NCI-H748 treated with DMSO at 0.1 percent for 48 hours (cell line): ENCODE measurements around the gene SNIP1.
A peak's percentile ranks its signal among the peaks of the same experiment; 100 is the strongest.
"Not testable (repeated sequence)": the region's sequence is repeated elsewhere in the genome, so short reads cannot be mapped to it uniquely, and the experiment has no call there.

ENCODE experiments used
- DNase-seq: peaks from one replicate; lab custom pipeline; 2025; lab: John Stamatoyannopoulos, UW

Gene SNIP1

DNA sequence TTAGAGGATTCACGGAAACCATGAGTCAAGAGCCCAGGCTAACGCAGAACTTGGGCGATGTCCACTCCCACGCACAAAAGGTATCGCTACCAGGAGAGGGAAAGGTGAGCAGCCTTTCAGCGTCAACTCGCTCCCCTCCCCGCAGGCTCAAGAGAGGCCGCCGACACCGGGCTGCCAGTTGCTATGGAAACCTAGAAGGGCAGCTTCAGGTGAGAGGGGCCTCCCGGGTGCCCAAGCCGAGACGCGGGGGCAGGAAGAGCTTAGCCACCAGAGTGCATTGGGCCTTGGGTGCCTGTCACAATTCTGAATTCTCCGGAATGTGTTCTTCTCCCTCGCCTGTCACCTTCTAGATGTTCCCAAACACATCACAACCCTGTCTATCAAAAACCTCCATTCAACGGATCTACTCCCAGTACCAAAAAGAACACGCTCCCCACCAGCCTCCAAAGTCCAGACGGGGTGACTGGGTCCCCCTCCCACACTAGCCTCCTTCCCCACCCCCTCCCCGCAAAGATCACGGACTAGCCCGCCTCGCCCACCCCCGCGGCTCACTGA lies 40.2 kb downstream of the SNIP1 start:
- peak; percentile 12 for DNase-seq

DNA sequence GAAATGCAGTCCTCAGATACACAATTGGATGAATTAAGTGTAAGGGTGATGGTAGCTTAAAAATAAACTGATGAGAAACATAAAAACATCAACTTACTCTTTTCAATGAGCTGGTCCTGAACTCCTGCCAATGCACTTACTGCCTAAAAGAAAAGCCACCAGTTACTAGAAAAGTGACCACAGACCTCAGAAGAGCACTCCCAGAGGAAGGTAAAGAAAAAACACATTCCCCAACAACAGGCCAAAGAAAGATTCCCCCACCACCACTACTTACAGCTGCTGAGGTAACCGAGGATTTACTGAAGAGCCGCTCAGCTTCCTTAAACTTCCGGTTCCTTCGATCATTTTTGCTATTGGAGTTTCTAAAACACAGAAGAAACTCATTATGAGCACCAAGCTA lies 44.9 kb downstream of the SNIP1 start:
- no peak for DNase-seq

DNA sequence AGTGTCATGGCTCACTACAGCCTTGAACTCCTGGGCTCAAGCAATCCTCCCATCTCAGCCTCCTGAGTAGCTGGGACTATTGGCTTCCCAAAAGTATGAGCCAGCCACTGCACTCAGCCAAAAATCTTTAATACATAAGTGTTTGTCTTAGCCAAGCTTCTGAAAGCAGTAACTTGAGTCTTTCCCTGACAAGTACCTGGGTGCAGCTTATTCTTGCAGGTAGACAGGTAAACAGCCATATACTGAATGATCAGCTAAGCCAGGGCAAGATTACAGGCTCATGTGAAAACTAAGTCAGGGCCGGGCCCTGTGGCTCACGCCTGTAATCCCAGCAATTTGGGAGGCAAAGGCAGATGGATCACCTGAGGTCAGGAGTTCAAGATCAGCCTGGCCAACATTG lies 47.4 kb downstream of the SNIP1 start:
- no peak for DNase-seq

DNA sequence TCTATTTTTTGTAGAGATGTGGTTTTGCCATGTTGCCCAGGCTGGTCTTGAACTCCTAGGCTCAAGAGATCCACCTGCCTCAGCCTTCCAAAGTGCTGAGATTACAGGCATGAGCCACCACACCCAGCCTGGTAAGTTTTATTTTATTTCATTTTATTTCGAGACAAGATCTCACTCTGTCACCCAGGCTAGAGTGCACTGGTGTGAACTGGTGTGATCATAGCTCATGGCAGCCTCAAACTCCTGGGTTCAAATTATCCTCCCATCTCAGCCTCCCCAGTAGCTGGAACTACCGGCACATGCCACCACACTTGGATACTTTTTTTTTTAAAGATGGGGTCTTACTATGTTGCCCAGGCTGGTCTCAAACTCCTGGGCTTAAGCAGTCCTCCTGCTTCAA lies 51.3 kb downstream of the SNIP1 start:
- not testable (repeated sequence) for DNase-seq

DNA sequence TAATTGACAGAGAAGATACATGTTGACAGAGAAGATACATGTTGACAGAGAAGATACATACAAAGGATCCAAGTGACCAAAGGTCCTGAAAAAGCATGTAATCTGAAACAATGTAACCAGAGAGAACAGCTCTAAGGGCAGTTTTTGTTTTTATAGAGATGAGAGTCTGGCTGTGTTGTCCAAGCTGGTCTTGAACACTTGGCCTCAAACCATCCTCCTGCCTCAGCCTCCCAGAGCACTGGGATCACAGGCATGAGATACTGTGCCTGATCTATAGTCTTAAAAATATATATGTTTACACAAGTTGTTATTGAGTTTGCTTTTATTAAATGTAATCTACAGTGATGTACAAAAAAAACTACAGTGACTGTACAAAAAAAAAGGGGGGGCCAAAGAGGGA lies 52.0 kb downstream of the SNIP1 start:
- DNase-seq = no peak

DNA sequence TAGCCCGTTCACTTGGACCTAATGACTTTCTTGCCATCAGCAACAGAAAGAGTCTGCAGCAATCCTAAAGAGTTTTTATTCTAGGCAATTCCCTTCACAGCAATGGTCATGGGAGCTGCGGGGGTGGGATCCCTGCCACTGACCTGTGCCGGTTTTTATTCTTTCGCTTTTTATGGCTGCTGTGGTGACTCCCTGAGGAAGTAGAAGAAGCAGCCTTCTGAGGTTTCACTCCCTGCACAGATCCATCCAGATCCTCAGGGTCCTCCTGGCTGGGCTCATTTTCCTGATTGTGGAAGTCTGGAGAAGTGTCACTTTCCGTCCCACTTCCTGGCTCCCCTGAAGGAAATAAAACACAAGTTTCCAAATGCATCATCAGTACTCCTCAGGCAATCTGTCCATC lies 52.4 kb downstream of the SNIP1 start:
- no peak for DNase-seq

DNA sequence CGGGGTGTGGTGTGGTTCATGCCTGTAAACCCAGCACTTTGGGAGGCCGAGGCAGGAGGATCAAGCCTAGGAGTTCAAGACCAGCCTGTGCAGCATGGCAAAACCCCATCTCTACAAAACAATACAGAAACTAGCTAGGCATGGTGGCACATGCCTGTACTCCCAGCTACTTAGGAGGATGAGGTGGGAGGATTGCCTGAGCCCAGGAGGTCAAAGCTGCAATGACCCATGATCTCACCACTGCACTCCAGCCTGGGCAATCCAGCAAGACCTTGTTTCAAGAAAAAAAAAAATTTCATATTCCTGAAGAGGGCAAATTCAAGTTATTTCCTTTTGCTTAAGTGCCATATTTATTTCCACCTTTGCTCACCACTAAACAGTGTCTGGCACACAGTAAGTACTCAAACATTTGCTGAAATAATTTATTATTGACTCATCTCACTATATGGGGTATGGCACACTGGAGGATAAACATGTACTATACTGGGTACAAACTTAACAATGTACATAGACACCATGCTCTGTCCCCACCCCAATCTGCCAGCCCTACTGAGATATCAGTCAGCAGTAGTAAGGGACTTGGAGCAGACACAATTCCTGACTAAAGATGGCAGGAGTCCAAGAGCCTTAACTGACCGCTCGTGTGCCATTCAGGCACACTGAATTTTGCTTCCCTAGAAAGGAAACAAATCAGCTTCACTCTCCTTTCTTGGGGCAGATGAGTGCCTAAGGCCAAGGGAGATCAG lies 55.0 kb downstream of the SNIP1 start:
- DNase-seq = no peak

DNA sequence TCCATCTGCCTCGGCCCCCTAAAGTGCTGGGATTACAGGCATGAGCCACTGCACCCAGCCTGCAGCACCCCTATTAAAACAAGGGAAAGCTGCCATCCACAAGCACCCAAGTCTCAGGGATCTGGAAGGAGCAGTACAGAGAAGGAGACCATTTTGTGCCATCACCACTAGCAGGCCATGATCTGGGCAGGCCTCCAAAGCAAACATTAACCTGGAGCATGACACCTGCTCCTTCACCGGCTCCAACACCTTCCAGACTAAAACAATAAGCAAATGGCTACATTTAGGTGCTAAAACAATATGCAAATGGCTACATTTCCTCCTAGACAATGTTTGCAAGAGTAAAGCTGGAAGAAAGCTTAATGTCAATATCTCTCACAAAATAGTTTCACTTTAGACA lies 56.3 kb downstream of the SNIP1 start:
- DNase-seq = no peak

DNA sequence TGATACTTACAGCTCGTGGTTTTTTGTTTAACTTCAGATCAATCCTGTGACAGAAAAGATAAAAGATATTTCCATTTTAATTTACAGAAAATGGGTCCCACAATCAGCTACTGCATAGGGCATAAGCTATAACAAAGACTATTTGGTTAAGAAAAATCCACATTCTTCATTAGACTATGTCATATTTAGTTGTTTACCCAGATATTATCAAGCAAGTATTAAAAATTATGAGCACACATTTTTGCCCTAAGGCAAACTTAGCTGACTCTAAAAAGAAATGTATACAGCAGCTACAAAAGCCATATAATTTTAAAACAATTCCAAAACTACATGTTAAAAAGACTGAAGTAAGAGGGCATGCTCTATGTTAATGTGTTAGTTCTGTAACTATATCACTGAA lies 58.2 kb downstream of the SNIP1 start:
- no peak for DNase-seq

DNA sequence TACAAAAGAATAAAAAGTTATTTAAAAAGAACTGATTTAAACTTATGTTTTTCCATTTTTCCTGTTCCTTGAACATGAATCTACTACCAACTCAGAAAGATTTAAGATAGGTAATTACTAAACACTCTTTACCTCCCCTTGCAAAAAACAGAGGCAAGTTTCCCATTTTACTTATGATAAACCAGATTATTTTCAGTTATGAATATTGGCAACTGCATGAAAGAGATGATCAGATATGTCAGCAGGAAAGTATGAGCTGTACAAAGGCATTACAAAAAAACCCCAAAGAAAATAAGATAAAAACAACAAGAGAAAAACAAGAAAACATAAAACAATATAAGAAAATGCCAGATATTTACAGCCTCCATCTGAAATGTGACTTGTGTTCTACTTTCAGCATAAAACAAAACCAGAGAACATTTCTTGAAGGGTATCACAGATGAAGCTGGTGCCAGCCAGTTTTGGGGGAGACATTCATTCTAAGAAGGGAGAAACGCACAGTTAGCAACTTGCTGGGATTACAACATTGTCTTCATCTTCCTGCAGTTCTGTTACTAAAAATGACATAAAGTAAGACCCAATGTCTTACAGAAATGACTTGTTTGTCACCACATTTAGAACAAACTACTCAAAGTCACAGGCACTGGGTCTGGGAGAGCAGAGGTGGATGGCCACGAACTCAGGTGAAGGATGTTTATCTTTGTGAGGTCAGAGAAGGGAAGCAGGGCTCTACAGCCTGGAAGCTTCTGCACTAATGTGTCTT lies 60.6 kb downstream of the SNIP1 start:
- no peak for DNase-seq

DNA sequence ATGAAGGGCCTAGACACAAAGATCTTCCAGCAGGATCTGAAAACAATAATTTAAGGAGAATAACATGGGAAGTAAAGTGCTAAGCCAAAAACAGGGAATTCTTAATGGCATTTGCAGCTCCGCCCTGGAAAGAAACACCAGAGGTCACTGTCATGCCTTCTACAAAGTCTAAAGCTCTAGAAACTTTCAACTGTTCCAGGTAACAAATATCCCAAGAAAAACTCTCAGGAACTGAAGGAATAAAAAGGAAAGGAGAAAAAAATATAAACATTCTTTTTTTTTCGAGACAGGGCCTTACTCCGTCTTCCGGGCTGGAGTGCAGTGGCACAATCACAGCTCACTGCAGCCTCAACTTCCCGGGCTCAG lies 66.5 kb downstream of the SNIP1 start:
- no peak for DNase-seq

DNA sequence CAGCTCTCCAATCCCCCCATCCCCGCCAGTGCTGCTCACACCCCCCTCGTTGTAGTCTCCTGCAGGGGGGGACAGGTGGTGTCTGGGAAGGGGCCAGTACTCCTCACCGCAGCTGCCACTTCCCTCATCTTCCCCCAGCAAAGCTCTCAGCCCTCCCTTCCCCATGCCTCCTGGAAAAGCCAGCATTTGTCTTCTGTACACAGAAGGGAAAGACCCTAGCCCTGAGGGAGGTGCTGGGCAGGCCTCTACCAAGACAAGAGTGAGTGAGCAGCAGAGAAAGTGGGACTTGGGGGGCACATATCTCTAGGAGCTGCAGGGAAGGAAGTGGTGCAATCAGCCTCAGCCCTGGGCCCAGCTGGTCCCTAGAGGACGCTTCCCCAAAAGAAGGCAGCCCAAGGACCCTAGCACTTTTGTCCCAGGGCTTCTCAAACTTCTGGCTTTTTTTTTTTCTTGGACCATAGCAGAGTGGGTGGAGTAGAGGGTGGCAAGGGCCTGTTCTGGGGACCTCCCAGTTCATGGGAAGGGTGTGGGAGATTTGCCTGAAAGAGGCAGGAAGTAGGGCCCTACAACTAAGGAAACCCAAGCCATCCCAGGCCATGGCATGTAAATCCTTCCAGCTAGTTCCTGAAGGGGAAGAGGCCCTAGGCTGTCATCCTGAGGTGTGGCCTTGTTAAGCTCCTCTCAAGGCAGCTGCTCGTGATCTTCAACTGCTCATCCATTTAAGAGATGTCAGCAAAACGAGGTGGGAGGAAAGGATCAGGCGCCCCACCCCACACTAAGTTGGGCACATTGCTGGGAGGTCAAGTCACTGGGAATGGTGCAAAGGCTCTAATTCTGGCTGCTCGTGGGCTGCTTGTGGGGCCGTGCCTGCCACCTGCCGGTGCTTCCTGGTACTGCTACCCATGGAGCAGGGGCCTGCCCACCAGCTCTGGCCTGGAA lies 67.1 kb downstream of the SNIP1 start:
- no peak for DNase-seq

DNA sequence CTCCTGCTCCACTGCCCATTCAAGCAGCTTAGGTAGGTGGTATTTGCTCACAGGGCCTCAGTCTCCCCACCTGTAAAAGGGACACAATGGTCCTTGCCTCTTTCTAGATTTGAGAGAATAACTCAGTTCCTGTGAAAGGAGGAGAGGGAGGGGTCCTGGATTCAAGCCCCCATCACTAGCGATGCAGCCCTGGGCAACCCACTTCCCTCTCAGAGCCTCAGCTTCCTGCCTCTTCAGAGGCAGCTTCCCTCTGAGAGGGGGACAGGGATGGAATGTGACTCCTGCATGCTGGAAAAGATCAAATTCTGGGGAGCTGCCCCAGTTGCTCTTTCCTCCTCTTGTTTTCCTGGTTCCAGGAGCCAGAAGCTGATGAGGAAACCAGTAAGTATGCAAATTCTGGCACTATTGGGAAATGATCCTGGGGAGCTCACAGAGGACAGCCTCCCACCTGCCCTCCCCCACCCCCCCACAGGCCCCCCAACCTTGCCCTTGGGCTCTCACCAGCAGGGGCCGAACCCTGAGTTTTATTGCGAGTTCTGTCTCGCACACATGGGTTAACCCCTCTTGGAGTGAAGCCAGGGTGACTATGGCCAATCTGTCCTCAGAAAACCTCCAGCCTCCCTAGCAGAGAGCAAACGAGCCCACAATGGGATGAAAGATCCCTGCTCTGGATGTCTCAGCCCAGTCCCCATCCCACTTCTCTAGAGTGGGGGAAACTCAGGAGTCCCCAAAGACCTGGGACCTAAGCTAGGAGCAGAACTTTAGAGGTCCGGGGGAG lies 68.0 kb downstream of the SNIP1 start:
- no peak for DNase-seq
